Myocyte (in vitro differentiated cells): ENCODE results near the gene SLC8A1. TPM values are rescaled to one million over a fixed set of nuclear protein-coding genes. Genes with fewer than 3 reads are reported as not detected.

ENCODE experiments used
- DNase-seq: peaks from one replicate; pipeline ENCODE4 v3.0.0-alpha.2; 2012; ENCODE audit warnings: low read depth
- total RNA-seq: library from RNA; depleted of rRNA; stranded (reverse); fragments of >200 nt; gene quantifications from 2 replicates; pipeline ENCODE4 v1.2.3, GENCODE V29; 2014

SLC8A1 gene
- total RNA-seq, 1 donor from 2014 or later = 5.2 TPM

DNA sequence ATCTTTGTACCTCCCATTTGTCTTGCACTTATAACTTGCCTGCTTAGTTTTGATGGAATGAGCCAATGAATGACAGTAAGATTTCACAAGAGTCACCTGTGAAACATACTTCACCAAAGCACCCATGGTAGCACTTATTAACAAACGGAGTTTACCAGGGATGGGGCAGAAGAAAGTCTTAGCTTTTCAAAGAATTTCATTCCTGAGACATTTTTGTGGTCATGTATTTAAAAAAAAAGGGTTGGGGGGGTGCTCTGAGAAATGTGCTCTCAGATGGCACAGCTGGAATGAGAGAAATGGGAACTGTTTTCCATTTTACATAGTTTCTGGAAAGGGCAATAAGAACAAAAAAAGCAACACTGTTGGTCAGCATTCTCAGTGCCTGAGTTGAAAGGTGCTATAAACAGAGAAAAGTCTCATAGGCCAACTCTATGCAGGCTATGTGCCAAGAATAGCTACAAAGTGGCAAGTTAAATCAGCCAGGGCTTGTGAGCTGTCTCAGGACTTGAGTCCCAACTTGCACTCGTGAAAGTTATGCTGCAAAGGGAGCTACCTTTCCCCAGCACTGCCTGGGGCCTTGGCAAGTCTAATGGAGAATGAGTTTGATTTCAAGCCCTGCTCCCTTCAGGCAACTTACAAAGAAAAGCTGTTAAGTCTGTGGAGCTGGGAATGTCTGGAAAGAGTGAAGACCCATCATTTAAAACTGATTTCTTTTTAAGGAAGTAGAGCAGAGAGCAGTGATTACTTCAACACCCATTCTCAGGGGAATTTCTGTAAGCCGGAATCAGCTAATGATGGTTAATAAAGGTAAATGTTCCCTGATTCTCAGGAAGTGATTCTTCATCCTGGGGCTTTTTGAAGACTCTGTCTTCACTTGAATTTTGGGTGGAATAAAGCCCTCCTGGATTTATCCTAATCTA, 170.6 kb downstream of the SLC8A1 start:
- peak; percentile 90 for DNase-seq

DNA sequence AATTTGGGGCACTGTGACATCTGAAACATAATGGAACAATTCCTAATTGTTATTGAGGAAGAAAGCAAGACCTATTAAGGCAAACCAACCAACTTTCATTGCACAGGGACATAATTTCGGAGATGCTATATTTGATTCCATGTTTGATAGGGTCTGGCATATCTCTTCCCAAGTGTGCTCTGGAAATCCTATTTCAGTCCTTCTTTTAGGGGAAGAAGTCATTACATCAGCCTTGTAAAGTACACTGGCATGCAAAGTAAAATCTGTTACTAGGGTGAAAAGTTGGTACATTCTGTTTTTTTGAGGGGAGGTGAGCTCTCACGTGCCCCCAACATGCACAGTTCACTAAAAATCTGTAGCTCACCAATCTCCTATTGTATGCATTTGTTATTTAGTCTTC, 172.4 kb downstream of the SLC8A1 start:
- DNase-seq = no peak

GRCh38 chr2:40279001-40279400, 172.9 kb downstream of the SLC8A1 start:
- peak; percentile 88 for DNase-seq

DNA sequence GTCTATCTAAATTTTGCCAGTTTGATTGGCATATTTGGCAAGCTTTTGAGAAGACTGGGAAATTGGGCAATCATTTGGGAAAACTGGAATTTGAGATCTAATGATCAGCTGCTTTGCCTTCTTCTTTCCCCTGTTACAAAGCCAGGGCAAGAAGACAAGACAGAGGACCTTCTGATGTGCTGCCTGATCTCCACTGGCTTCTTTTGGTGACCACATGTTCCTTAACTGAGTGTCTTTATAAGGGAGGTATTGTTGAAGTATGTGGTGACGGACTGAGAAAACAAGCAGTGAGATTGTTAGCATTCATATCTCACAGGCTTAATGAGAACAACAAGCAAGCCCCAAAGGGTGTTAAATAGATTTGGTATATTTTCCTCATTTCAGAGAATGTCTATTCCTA, 175.8 kb downstream of the SLC8A1 start:
- DNase-seq = no peak

- no peak for DNase-seq
Measured at GRCh38 chr2:40274270-40274669, 177.6 kb downstream of the SLC8A1 start.

GRCh38 chr2:40273734-40274182, 178.1 kb downstream of the SLC8A1 start:
- no peak for DNase-seq

GRCh38 chr2:40271094-40271493, 180.8 kb downstream of the SLC8A1 start:
- DNase-seq = no peak

GRCh38 chr2:40270372-40270771, 181.5 kb downstream of the SLC8A1 start:
- no peak for DNase-seq

DNA sequence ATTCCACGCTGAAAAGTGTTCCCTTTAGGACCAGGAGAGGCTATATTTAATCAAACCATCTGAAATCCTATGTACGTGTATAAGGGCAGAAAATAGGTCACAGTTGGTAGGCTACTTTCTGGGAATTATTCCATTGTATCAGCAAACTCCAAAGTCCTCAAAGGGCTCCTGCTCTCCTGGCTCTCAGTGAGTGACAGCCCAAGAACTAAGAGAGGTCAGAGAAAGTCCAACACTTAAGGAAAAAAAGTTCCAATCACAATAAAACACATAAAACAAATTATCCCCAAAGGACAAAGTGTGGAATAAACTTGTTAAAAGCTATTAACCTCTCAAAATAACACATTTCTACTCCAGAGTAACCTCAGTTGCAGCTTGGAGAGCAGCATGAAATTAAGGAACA, 183.3 kb downstream of the SLC8A1 start:
- no peak for DNase-seq

GRCh38 chr2:40266201-40266600, 185.7 kb downstream of the SLC8A1 start:
- no peak for DNase-seq

DNA sequence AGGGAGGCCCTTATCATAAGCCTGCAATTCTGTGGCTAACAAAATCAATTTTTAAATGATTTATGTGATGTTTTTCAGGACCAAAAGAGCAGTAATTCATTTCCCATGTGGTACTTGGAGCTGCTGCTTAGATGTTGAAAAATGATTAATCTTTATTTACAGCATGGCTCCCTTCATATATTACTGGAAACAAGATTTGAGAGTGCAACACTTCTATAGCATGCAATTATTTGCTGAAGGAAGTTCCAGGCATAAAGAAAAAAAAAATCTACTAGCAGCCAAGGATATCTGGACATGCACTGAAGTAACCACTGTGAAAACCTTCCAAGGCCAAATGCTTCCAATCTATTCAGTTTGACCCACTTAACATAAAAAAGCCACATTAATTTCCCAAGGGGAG, 186.3 kb downstream of the SLC8A1 start:
- no peak for DNase-seq

DNA sequence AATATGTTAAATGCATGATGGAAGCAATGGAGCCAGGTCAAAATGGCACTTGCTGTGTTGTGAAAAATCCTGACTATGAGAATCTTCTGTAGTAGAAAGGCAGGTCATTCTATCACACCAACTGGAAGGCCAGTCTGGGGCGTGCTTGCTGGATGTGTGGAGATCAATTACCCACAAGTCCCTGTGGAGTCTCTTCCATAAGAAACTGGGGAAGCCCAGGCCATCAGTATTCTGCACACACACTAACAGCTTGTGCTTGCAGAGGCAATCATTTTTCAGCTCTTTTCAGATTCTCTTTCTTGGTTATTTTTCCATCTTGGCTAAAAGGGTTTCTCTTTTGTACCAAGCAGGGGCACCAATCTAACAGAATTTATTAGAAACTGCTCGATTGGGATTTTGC, 190.8 kb downstream of the SLC8A1 start:
- no peak for DNase-seq

DNA sequence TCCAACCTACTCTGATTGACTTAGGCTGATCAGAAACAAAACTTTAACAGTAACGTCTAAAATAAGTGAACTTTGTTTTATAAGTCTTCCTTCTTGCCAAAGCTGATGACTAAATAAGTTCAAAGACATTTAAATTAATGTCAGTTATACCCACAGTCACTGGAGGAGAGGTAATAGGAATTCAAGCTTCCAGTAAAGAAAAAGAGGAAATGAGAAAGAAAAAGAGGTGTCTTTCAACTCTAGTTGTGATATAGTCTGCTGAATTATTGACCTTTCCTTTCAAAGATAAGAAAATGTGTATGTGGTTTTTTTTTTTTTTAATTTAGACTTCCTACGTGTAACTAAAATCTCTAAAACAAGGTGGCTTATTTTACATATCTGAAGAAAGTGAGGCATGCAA, 191.5 kb downstream of the SLC8A1 start:
- DNase-seq = no peak

GRCh38 chr2:40259900-40260299, 192.0 kb downstream of the SLC8A1 start:
- DNase-seq = no peak

- no peak for DNase-seq
Measured at GRCh38 chr2:40258135-40258457, 193.8 kb downstream of the SLC8A1 start.

GRCh38 chr2:40257340-40258134, 194.4 kb downstream of the SLC8A1 start:
- DNase-seq = no peak

DNA sequence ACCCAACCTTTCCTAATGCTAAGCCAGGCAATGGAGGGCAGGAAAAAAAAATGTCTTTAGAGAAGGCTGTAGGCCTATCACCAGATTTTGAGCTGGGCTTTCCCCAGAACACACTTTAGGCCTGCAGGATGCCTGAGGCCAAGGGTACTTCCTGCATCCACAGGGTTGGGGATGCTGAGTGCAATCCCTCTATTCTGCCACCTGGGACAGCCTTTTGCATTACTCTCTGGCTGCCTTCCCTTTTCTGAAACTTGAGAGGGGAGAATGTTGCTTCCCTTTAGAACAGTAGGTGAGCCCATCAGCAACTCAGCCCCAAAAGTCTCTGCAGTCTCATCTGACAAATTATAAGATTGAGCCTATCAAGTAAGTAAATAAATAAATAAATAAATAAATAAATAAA, 195.2 kb downstream of the SLC8A1 start:
- DNase-seq = no peak

DNA sequence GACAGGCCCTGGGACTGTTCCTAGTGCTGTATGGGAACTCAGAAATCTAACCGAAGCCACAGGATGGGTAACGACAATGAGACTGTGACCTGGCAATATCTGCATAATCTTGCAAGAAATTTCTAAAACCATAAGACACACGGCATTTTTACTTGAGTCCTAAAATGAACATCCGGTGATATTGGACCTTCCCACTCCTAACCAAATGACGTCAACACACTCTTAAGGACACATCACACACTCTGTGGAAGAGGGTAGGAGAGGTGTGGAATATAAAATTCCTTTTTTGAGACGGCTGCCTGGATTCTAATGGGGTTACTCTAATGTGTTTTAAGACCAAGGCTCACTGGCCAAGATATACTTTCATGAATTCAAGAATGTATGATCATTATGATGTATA, 195.9 kb downstream of the SLC8A1 start:
- no peak for DNase-seq

DNA sequence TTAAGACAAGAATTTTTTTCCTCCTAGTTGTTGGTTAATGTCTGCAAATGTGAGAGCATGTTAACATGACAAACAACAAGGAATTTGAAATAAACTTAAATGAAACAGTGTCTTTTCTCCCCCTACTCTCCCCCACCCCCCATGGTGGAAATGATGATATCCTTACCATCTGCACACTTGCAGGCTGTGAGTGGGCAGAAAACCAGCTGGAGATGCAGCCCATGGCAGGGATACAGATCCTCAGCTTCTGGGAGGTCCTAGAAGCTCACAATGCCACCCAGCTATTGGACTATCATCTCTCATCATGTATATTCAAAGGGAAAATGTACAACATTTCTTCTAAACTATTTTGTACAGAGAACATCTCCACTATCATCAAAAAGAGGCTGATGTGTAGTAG, 196.8 kb downstream of the SLC8A1 start:
- no peak for DNase-seq

GRCh38 chr2:40254611-40255010, 197.3 kb downstream of the SLC8A1 start:
- no peak for DNase-seq

DNA sequence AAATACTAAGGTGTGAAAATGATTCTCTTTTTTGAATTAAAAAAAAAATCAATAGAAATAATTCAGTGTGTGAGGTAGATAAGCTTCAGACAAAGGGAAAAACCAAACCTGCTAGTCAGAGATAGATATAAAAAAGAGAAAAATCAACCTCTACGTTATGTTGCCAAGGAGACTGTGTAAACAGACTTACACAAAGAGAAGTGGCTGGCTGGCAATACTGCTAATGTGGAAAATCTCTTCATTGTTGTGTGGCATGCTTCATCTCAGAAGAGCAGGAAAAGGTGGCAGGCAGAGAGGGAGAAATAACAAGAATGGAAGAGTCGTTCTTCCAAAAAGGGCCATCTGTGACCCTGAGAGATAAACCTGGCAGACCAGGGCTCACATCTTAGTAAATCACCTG, 200.8 kb downstream of the SLC8A1 start:
- no peak for DNase-seq

GRCh38 chr2:40249577-40249976, 202.3 kb downstream of the SLC8A1 start:
- DNase-seq = no peak

- no peak for DNase-seq
Measured at GRCh38 chr2:40248294-40248693, 203.6 kb downstream of the SLC8A1 start.
